ENCODE results near the gene SGMS1.
"Not testable (repeated sequence)": the region's sequence is repeated elsewhere in the genome, so short reads cannot be mapped to it uniquely, and the experiment has no call there.

Gene SGMS1

DNA sequence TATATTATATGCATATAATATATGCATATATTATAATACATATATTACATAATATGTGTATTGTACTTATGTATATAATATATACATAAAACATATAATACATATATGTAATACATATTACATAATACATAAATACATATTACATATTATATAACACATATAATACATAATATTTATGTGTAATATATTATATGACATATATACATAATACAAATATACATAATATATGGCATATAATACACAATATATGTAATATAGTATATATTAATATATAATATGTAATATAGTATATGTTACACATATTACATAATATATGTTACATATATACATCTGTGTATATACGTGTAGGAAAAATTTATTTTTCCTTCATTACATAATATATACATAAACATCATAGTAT is 63.4 kb downstream of the SGMS1 start:
- in situ Hi-C loops (cut with MboI; ENCODE audit: low sequenced_read_pairs), result no loop called here

DNA sequence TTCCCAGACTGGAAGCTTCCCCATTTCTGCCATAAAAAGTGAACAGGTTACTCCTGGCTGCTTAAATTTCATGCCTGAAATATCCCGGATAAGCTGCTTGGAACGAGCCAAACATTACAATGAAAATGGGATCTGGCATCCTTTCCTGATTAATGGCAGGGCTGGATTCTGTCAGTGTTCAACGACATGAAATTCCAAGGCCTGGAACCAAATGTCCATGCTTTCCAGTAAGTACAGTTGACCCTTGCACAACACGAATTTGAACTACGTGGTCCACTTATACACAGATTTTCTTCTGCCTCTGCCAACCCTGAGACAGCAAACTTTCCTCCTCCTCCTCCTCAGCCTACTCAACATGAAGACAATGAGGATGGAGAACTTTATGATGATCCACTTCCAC is 65.4 kb downstream of the SGMS1 start:
- in situ Hi-C loops (cut with MboI; ENCODE audit: low sequenced_read_pairs), result no loop called here

DNA sequence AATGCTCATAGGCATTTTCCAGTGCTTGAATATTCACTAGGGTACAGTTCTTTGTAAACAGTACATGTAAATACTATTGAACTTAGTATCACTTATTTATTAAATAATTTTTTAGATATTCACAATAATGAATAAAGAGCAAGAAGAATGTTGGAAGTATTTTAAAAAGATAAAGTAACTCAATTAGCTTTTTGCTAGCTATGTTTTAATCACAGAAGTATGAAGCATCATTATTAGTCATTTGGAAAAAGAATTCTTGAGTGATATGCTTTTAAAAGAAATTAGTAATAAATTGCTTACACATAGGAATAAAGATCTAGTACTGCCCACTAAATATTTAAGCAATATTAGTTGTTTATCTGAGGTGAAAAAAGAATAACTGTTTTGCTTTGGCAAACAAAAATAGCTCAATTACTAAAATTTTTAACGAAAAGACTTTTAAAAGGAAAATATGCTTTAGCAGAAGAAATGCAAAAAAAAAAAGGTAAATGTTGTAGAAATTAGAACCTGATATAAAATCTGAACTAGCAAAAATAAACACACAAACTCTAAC is 66.5 kb downstream of the SGMS1 start:
- in situ Hi-C loops (cut with MboI; ENCODE audit: low sequenced_read_pairs), result no loop called here

DNA sequence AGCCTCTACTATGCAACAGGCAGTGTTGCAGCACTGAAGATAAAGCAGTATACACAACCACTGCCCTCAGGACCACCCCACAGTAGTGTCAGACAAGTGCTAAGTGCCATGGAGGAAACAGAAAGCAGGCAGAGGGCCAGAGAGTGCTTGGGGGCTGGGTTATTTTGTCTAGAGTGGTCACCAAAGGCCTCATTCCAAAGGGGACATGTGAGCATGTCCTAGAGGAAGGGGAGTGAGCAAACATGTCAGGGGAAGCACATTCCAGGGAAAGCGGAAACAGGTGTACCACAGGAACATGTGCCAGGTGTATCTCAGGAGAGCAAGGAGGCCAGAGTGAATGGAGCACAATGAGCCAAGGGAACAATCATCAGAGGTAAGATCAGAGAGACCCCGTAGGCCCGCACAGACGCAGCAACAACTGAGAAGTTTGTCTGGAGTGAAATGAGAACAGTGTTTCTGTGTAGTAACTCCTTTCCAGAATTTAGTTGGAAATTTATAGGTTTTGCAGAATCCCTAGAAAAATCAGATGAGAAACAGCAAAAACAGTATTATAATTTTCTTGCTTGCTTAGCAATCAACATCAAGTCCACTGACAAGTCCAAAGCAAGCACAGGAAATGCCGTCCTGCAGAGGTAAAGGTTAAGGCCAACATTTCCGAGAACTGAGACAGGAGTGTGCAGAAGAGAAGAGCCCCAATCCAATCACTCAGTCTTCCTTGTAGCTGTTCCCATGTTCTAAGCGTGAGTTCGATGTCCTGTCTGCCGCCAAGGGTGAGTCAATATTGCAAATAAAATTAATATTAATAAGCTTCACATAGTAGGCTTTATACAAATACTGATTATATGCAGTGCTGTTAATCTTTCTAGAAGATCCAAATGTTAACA is 67.3 kb downstream of the SGMS1 start:
- in situ Hi-C loops (cut with MboI; ENCODE audit: low sequenced_read_pairs), result no loop called here

DNA sequence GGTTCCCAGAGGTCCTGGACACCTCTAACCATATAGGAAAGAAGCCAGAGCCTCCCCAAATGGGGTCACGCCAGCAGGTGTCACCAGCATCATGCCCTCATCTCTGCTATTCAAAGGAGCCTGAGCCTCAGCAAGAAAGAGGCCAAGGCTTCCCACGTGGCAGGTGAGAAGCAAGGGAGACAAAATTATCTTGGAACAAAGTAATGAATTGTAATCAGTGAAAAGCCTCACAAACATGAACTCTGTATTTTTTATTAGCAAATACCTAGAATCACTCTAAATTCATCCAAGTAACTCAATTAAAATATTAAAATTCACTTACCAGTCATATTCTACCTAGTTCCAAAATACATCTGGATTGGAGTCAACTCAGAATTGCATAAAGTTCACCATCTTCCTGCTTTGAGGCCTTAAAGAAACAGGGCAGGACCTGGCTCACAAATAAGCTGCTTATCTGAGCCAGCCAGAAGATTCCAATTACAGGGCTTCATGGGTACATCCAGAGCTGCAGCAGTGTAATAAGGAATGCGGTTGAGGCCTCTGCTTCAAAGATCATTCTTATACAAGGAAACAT is 68.7 kb downstream of the SGMS1 start:
- in situ Hi-C loops (cut with MboI; ENCODE audit: low sequenced_read_pairs), result no loop called here

DNA sequence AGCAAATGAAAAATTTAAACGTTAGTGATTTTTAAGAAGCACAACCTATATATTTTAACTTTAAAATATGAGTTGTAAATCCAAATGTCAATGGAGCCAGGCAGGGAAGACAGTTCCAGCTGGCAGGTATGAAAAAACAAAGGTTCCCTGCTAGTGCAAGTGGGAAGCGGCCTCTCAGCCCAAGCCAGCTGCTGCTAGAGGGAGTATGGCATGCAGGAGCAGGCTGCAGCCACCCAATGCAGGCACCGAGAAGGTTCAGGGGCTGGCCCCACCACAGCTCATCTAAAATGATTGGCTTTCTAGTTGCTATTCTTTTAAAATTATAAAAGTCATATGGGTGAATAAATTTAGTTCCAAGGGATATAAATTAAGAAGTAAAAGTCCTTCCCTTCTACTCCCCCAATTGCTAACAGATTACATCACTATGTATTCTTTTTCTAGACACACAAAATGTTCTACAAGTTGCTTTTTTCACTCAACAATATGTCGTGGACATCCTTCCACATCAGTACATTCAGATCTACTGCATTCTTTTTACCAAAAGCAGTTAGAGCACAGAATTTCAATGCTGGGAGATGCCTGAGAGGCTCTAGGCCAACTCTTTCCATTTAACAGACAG is 69.3 kb downstream of the SGMS1 start:
- in situ Hi-C loops (cut with MboI; ENCODE audit: low sequenced_read_pairs), result no loop called here

DNA sequence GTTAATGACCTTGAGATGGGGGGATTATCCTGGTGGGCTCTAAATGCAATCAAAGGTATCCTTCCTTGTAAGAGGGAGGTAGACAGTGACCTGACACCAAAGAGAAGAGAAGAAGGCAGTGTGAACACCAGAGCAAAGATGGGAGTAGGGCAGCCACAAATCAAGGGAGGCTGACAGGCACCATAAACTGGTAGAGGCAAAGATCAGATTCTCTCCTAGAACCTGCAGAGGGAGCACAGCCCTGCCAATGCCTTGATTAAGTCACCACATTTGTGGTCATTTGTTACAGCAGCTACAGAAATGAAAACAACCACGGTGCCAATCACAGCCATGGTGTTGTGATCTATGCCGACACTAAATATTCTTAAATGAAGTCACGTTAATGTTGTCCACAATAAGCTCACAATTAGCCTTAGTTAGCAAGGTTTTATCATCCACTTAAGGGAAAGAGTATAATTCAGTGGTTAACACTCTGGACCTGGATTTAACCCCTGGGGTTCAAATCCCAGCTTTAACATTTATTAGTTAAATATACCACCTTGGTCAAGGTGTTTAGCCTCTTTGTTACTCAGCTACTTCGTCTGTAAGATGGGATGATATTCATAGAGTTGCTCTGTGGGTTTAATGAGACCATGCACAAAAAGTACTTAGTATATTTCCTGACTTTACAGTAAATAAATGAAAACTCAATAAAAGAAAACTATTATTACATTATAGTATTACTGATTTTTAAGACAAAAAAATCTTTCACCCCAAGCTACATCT is 70.8 kb downstream of the SGMS1 start:
- in situ Hi-C loops (cut with MboI; ENCODE audit: low sequenced_read_pairs), result no loop called here

DNA sequence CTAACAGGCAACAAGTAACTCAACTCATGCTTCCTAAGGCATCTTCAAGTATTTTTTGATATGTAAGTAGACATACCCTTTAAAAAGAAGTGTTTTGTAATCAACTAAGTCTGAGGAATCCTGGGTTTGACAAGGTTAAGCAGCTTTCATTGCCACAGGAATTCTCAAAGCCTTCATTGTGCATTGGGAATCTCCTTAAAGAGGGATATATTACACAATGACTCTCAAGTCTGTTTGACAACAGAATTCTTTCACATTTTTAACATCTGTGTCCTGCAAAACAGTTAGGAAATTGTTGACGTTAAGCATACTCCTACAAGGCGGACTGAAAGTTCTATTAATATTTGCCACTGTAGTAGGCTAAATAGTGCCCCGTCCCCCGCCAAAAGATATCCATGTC is 71.4 kb downstream of the SGMS1 start:
- in situ Hi-C loops (cut with MboI; ENCODE audit: low sequenced_read_pairs), result no loop called here

DNA sequence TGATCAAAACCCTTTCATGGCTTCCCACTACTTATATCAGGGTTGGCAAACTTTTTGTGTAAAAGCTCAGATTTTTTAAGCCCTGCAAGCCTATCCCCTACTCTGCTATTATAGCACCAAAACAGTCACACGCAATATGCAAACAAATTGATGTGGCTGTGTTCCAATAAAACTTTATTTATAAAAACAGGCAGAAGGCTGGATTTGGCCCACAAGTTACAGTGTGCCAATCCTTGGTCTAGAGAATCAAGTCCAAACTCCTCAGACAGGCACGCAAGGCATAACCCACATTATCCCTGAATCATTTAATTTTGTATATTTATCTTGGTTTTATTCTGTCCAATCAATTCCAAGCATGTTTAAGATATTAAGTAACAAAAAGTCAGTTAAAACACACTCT is 71.9 kb downstream of the SGMS1 start:
- in situ Hi-C loops (cut with MboI; ENCODE audit: low sequenced_read_pairs), result no loop called here

DNA sequence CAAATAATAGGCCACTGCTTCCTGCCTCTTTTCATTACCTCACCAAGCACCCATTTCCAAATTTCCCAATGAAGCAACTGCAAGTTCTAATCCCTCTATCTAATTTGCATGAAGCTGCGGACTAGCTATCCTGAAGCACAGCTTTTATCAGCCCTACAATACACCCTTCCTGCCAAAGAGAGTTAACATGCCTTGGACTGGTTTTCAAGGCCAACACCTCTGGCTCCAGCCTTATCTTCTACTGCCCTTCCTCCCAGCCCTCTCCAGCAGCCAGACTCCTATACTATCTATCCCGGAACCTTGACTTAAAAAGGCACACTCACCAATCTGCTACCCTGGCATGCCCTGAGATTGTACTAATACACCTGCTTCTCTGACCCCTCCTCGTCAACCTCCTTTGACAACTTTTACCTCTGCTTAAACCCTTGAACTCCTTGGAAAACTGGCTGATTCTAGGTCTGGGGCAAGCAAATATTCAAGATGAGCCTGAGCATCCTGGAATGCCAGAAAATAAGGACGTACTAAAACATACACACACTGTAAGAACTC is 73.4 kb downstream of the SGMS1 start:
- in situ Hi-C loops (cut with MboI; ENCODE audit: low sequenced_read_pairs), result no loop called here

DNA sequence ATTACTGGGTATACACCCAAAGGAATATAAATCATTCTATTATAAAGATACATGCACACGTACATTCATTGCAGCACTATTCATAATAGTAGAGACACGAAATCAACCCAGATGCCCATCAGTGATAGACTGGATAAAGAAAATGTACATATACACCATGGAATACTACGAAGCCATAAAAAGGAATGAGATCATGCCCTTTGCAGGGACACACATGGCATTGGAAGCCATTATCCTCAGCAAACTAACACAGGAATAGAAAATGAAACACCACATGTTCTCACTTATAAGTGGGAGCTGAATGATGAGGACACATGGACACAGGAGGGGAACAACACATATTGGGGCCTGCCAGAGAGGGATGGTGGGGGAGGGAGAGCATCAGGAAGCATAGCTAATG is 74.6 kb downstream of the SGMS1 start:
- in situ Hi-C loops (cut with MboI; ENCODE audit: low sequenced_read_pairs), result not testable (repeated sequence)

DNA sequence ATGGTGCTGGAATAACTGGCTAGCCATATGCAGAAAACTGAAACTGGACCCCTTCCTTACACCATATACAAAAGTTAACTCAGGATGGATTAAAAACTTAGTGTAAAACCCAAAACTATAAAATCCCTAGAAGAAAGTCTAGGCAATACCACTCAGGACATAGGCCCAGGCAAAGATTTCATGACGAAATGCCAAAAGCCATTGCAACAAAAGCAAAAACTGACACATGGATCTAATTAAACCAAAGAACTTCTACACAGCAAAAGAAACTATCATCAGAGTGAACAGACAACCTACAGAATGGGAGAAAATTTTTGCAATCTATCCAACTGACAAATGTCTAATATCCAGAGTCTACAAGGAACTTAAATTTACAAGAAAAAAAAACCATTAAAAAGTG is 75.3 kb downstream of the SGMS1 start:
- in situ Hi-C loops (cut with MboI; ENCODE audit: low sequenced_read_pairs), result not testable (repeated sequence)

DNA sequence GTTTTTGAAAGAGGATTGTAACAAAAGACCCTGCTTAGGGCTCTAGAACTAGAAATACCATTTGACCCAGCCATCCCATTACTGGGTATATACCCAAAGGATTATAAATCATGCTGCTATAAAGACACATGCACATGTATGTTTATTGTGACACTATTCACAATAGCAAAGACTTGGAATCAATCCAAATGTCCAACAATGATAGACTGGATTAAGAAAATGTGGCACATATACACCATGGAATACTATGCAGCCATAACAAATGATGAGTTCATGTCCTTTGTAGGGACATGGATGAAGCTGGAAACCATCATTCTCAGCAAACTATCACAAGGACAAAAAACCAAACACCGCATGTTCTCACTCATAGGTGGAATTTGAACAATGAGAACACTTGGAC is 77.5 kb downstream of the SGMS1 start:
- in situ Hi-C loops (cut with MboI; ENCODE audit: low sequenced_read_pairs), result not testable (repeated sequence)

DNA sequence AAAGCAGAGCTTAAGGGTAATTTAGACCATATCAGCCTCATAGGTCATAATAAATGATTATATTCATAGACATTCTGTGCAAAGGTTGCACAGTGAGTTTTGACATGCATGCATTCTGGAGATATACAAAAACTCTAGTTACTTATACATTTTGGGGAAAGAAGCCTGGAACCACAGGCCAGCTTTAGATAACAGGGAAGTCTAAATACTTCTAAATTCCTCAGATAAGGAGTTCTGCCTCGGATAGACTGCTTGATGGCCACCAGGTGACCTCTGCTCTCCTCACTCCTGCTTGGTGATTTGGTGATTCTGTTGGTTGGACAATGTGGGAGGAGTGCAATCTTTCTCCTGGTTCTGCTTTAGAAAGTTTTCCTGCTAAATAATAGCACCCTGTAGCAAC is 77.9 kb downstream of the SGMS1 start:
- in situ Hi-C loops (cut with MboI; ENCODE audit: low sequenced_read_pairs), result no loop called here

DNA sequence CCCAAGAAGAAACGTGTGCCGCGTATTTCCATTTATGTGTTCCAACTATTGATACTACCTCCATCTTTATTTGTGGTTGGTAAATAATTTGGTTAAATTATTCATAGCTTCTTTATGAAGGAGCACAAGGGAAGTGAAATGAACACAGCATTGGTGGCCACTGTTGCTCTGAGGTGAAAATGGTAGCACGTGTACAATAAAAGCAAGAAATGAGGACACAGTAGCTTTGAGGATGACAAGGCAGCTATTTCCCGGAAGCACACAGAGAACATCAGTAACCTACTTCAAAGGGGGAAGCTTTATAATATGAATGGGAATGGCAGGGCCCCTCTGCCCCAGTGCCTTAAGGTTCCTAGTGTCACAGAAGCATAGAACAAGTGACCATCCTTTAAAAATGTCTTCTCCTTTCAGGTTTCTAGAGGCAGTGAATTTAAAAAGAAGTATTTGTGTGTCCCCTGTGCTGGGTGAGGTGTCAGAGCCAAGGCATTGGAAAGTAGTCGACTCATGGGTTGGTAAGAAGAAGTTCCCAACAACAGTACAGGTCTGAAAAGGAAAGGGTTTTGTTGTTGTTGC is 78.8 kb downstream of the SGMS1 start:
- in situ Hi-C loops (cut with MboI; ENCODE audit: low sequenced_read_pairs), result no loop called here

DNA sequence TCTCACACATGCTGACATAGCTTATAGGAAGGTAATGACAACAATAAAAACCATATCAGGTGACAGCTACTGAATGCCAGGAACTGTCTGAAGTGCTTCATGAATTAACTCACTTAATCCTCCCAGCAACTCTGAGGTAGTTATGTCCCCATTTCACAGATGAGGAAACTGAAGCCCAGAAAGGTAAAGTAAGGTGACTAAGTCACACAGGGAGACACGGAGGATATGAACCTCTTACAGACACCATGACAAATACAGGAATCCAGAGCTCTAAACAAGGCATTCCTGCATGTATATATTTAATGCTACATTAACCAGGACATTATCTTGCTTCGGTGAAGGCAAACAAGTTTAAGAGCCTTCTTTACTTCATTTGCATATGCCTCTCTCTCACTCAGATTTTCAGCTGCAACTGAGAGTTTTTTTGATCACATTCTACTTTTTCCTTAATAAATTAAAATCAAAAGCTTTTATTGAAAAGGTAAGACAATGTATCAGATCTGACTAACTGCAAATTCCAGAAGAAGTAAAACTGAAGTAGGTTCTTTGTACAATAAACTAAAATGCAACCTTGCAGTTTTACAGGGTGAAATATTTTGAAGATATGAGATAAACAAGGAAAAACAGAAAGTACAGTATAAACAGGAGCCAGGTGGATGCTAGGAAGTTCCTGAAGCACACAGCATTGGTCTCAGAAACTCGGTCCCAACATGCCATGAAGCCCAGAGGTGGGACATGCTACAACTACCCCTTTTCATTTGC is 79.5 kb downstream of the SGMS1 start:
- in situ Hi-C loops (cut with MboI; ENCODE audit: low sequenced_read_pairs), result no loop called here

DNA sequence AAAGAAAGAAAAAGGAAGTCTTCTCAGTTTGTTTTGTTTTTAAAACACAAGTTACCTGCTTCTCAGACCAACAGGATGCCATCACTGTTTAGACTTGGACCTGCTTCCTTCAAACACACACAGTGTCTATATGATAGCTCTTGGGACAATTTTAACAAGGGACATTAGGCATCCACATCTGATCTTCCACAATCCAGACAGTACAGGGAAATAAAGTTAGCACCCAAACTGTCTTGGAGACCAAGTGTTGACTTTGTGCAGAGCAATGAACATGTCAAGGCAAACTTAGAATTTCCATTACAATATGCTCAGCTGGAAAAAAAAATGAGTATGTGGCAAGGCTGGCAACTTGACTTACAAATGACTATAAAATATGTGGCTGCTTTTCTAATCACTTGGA is 80.9 kb downstream of the SGMS1 start:
- in situ Hi-C loops (cut with MboI; ENCODE audit: low sequenced_read_pairs), result no loop called here

DNA sequence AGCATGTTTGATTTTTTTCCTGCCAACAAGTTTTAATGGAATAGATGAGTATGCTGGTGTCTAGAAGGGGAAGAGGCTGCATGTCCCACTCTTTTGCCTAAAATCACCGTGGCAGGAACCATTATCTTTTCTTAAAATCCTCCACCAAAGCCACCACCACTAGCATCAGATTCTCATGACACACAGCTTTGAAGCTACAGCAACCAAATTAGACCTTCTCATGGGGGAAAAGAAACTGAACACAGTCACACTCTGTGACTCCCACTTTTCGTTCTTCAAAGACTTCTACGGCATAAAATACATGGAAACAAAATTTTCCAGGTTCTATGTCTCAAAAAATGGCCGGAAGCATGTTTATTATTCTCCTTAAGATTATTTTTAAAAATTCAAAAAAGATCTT is 81.8 kb downstream of the SGMS1 start:
- in situ Hi-C loops (cut with MboI; ENCODE audit: low sequenced_read_pairs), result no loop called here

DNA sequence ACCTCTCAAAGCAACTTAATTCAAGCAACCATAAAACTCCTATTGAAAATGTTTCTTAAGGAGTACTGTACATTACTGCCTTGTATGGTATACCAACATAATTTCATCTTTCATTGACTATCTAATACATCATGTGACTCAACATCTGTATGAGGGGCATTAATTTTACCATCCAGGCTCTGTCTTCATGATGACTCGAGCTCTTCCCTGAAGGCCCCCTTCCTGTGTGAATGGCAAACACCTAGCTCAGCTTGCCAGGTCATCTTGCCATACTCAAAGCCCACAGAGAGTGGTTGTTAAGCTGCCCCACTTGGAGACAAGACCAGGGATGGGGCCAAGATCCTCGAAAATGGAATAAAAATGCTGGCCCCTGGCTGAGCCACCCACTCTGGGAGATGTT is 82.4 kb downstream of the SGMS1 start:
- in situ Hi-C loops (cut with MboI; ENCODE audit: low sequenced_read_pairs), result no loop called here

DNA sequence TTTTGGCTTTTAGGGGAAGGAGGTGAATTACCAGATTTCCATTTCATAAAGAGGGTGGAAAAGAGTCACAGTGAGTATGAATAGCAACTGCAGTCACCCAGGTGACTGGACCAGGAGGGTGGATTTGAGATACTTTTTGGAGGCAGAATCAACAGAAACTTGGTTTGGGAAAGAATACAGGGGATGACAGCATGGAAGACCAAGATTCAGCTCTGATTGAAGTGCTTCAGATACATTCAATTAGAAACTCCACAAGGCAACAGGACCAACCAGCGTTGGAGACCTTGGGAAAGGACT is 83.0 kb downstream of the SGMS1 start:
- in situ Hi-C loops (cut with MboI; ENCODE audit: low sequenced_read_pairs), result no loop called here
